ENCODE data around the gene FBRS.
"Not testable (repeated sequence)": the region's sequence is repeated elsewhere in the genome, so short reads cannot be mapped to it uniquely, and the experiment has no call there.

The FBRS gene

DNA sequence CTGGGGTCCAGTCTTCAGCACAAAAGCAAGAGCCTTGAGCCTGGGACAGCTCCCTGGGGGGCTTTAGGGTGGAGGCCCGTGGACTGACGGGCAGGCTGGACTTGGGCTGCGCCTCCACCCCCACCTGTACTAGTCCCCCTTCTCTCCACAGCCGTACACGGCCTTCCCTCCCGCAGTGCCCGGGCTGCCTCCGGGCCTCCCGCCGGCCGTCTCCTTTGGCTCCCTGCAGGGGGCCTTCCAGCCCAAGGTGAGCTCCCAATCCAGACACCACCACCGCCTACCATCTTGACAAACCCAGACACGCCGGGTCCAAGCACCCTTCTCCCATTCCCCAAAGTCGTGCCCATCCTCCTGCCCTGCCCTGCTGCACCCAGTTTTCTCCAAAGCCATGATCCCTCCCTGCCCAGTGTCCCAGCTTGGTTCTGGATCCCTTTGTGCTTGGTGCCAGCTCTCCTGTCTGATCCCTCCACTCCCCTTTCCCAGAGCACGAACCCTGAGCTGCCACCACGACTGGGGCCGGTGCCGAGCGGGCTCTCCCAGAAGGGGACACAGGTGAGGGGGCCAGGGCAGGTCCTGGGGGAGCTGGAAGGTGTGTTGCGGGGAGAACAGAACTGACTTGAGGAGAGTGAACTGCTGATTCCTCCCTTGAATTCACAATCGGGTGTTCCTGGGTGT lies 7.1 kb downstream of the FBRS start:
- no peak for DNase-seq (ENCODE audit: low spot score)

DNA sequence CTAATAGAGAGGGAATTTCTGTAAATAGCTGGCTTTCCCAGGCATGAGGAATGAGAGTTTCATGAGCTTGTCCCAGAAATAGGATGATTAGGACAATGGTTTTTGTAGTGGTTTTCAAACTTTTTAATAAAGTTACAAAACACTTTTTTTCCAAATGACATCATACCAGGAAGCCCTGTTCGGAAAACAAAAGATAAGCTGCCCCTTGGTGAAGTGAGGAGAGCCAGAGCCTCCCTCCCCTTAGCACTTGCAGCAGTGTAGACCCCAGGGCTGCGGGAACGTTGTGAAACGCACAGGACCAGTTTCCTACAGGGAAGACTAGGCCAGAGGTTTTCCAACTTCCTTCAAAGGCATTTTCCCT lies 7.6 kb downstream of the FBRS start:
- no peak for DNase-seq (ENCODE audit: low spot score)

GRCh38 chr16:30666681-30667080 lies 8.4 kb downstream of the FBRS start:
- no peak for DNase-seq (ENCODE audit: low spot score)

GRCh38 chr16:30667361-30667905 lies 9.2 kb downstream of the FBRS start:
- DNase-seq (ENCODE audit: low spot score) = no peak

DNA sequence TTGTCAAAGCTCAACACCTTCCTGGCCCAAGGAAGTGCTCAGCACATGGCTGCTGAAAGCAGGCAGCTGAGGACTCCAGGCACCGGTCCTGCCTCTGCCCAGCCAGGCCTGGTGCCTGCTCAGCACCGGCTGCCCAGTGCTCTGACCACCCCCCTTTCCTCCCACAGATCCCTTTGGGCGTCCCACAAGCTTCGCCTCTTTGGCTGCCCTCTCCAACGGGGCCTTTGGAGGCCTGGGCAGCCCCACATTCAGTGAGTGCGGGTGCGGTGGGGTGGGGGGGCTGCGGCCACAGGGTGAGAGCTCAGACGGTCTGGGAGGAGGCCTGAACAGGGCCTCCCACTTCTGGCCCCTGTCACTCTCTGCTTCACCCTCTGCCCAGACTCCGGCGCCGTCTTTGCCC lies 10.2 kb downstream of the FBRS start:
- no peak for DNase-seq (ENCODE audit: low spot score)

DNA sequence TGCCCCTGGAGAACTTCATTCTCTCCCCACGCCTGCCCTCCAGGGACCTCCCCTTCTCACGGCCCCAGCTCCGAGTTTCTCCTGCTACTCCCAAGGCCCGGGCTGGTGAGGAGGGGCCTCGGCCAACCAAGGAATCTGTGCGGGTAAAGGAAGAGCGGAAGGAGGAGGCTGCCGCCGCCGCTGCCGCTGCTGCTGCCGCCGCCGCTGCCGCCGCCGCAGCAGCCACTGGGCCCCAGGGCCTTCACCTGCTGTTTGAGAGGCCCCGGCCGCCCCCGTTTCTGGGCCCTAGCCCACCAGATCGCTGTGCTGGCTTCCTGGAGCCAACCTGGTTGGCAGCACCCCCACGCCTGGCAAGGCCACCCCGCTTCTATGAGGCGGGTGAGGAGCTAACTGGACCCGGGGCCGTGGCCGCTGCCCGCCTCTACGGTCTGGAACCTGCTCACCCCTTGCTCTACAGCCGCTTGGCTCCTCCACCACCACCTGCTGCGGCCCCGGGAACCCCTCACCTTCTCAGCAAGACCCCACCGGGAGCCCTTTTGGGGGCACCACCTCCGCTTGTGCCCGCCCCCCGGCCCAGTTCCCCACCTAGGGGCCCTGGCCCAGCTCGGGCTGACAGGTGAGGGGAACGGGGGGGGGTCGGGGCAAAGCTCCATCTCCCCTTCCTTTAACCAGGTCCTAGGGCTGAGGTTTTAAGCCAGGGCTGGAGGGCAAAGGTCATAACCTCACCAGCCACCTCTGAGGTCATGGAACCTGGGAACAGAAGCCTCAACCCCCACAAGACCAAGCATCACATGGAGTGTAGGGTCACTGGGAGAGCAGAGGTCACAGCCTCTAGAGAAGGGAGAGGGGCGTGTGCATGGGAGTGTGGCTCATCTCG lies 11.0 kb downstream of the FBRS start:
- no peak for DNase-seq (ENCODE audit: low spot score)

DNA sequence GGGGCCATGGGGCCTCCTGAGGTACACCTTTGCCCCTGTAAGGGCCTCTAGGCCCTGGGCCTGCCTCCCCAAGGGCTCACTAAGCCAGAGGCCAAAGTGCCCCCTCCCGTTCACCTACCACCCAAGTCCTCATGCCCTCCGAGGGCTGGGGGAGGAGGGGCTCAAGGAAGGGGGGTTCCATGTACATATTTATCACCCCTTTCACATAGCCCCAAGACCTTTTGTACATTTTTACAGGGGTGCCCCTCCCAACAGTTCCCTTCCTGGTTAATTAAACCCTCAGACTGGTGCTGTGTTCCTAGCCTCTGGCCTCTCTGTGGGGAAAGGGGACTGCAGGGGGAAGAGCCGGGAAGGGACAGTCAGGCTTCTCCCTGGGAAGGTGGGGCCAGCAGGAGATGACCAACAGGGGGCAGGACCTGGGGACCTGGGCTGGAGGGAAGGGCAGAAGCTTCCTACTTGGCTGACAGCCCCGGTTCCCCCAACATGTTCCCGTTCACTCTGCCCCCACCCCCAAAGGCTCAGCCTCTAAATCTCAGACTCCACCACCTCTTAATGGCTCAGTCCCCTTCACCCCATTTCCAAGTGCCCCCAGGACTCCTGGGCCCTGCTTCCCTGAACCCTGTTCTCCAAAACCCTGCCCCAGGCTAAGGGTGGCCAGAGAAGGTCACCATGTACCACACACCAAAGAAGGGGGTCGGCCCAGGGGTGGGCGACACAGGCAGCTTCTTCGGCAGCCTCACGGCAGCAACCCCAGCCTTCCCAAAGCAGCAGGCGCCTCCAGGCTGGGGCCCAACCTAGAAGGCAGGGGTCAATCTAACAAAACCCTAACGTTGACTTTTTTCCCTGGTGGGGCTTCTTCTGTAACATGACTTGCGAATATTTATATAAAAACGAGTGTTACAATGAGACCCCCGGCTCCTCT lies 11.9 kb downstream of the FBRS start:
- no peak for DNase-seq (ENCODE audit: low spot score)

DNA sequence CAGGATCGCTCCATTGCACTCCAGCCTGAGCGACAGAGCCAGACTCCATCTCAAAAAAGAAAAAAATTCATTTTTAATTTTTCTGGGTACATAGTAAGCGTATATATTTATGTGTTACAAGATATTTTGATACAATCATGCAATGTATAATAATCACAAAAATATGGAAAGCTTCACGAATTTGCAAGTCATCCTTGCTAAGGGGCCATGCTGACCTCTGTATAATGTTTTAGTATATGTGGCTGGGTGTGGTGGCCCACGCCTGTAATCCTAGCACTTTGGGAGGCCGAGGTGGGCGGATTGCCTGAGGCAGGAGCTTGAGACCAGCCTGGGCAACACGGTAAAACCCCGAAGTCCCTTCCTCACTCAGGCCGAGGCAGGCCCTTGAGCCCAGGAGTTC lies 16.9 kb downstream of the FBRS start:
- no peak for DNase-seq (ENCODE audit: low spot score)

- no peak for DNase-seq (ENCODE audit: low spot score)
Measured at GRCh38 chr16:30677931-30678585, 19.8 kb downstream of the FBRS start.

DNA sequence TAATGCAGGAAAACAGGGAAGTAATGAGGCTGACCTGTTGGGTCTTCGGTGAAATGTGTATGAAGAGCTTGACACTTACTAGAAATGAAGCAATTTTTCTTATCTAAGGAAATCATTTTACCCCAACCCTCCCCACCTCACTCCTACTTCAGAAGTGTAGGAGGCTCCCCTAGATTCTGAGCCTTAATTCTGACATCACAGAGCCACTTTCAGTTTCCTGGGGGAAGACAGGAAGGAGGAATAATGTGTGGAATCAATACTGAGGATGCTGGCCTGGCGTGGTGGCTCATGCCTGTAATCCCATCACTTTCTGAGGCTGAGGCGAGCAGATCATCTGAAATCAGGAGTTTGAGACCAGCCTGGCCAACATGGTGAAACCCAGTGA lies 20.3 kb downstream of the FBRS start:
- no peak for DNase-seq (ENCODE audit: low spot score)

DNA sequence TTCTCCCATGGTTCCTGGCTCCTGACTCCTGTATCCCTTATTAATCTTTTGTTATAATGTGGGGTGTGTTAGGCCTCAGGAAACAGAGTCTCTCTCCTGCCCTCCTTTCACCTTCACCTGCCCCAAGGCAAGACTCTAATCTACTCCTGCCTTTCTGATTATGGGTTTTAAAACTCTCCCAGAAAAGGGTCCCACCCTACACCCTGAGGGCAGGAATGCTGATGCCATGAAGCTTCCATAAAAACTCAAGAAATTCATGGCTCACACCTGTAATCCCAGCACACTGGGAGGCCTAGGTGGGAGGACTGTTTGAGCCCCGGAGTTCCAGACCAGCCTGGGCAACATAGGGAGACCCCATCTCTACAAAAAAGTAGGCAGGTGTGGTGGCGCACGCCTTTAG lies 22.1 kb downstream of the FBRS start:
- no peak for DNase-seq (ENCODE audit: low spot score)

DNA sequence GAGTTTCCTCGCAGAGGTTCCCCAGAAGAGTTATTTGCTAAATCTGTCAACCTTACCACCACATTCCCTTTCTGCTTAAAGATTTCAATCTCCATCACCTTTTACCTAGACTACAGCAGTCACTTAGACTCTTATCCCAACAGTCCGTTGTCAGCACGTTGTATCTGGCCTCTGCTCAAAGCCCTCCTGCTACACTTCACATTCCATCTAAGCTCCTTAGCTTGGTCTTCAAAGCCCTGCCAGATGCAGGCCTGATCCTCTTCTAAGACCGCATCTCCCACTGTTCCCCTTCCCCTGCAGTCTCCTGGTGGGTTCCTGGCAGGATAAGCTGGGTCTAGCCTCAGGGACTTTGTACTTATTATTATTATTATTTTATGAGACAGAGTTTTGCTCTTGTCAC lies 30.5 kb downstream of the FBRS start:
- DNase-seq (ENCODE audit: low spot score) = no peak

GRCh38 chr16:30691907-30692306 lies 33.7 kb downstream of the FBRS start:
- DNase-seq (ENCODE audit: low spot score) = no peak

DNA sequence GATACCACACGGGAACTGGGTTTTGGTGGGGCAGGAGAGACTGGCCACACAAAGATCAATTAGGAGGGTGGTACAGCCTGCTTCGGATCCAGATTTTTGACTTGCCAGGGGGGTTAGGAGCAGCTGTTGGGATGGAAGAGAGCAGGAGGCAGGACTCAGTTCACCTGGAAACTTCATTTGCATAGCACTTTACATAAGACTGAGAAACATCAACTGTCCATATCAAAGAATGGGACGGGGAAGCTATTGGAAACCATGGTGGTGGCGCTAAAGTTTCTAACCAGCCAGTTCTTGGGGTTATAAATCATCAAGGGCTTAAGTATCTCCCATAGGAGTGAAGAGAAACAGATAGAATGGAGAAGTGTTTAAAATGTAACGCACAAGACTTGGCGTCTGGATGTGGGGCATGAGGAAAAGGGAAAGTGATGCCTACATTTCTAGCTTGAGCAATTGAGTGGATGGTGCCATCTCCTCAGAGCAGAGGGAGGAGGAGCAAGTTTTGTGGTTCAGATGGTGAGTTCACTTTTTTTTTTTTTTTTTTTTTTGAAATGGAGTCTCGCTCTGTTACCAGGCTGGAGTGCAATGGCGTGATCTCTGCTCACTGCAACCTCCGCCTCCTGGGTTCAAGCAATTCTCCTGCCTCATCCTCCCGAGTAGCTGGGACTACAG lies 34.3 kb downstream of the FBRS start:
- DNase-seq (ENCODE audit: low spot score) = no peak

GRCh38 chr16:30694926-30695693 lies 36.9 kb downstream of the FBRS start:
- DNase-seq (ENCODE audit: low spot score) = no peak

DNA sequence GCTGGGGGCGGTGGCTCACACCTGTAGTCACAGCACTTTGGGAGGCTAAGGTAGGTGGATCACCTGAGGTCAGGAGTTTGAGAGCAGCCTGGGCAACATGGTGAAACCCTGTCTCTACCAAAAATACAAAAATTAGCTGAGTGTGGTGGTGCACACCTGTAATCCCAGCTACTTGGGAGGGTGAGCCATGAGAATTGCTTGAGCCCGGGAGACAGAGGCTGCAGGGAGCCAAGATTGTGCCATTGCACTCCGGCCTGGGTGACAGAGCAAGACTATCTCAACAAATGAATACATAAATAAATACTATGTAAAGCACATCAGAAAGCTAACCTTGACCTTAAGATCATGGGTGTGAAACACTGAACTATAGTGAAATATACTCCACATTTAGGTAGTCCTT lies 38.4 kb downstream of the FBRS start:
- DNase-seq (ENCODE audit: low spot score) = not testable (repeated sequence)

- DNase-seq (ENCODE audit: low spot score) = peak; percentile 96
Measured at GRCh38 chr16:30697264-30698138, 39.3 kb downstream of the FBRS start.

- DNase-seq (ENCODE audit: low spot score) = peak; percentile 100
Measured at GRCh38 chr16:30698139-30698815, 40.0 kb downstream of the FBRS start.

All from GM03348 (cell line).